ENCODE measurements around the gene KLK7.

The KLK7 gene

DNA sequence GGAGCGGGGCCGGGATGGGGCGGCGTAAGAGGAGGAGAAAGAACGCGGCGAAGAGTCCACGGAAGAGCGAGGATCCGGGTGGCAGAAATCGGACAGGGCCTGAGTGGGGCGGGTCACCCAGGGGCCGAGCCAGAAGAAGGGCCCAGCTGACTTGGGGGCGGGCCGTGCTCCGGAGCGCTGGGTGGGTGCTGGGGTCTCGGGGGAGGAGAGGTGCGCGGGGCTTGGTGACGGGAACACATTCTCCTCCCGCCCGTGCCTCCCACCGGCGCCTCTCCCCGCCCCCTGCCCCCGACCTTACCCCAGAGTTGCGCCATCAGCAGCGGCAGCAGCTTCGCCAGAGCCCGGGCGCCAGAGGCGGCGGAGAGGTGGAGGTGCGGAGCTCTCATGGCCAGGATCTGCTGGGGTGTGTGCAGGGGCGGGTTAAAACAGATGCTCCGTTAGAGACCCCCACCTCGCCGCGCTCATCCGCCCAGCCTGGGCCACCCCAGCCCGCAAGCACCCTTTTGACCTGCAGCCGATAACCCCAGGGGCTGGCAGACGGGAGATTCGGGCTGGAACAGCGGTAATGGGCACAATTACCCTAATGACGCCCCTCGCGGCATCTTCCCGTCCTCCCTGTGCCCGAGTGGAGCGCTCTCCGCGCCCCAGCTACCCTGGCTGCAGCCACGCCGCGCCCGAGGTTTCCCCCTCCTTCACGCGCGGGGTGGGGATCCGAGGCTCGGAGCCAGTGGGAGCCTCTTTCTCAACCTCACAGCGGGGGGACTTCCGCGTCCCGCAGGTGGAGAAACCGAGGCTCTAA is 35.2 kb upstream of the KLK7 start:
- H4K20me1 ChIP-seq (ENCODE audit: low read depth, low read length) = no peaks in the 10 kb centered on the region
- no peaks in the 10 kb centered on the region for H3F3A ChIP-seq (ENCODE audit: insufficient read depth)
- H2AFZ ChIP-seq (ENCODE audit: low read depth, low read length, severe bottlenecking) = no peak overlapping the region
- H3K4me3 ChIP-seq (ENCODE audit: insufficient read depth, low read length, poor library complexity, severe bottlenecking) = no peak overlapping the region
- no peaks in the 10 kb centered on the region for H3K27me3 ChIP-seq (ENCODE audit: low read length)
- no peaks in the 10 kb centered on the region for H3K9me2 ChIP-seq (replicated peaks; ENCODE audit: insufficient read depth, low read length)
- H3K79me2 ChIP-seq (ENCODE audit: insufficient read depth, low read length) = no peaks in the 10 kb centered on the region
- no peak overlapping the region for H3K4me2 ChIP-seq (ENCODE audit: low read depth, low read length, poor library complexity, severe bottlenecking)
- no peaks in the 10 kb centered on the region for H3K36me3 ChIP-seq (ENCODE audit: low read length)
- no peak overlapping the region for H3K27ac ChIP-seq (ENCODE audit: low read depth, low read length)
- TF ChIP-seq EZH2phosphoT487 (conservative IDR thresholded peaks at IDR 0.05; ENCODE audit: low read length) = no peak
- TF ChIP-seq, protein P1, sequence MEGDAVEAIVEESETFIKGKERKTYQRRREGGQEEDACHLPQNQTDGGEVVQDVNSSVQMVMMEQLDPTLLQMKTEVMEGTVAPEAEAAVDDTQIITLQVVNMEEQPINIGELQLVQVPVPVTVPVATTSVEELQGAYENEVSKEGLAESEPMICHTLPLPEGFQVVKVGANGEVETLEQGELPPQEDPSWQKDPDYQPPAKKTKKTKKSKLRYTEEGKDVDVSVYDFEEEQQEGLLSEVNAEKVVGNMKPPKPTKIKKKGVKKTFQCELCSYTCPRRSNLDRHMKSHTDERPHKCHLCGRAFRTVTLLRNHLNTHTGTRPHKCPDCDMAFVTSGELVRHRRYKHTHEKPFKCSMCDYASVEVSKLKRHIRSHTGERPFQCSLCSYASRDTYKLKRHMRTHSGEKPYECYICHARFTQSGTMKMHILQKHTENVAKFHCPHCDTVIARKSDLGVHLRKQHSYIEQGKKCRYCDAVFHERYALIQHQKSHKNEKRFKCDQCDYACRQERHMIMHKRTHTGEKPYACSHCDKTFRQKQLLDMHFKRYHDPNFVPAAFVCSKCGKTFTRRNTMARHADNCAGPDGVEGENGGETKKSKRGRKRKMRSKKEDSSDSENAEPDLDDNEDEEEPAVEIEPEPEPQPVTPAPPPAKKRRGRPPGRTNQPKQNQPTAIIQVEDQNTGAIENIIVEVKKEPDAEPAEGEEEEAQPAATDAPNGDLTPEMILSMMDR (IDR thresholded peaks at IDR 0.05; ENCODE audit: insufficient read depth, low read length, poor library complexity, severe bottlenecking) = no peak
- H3K9me3 ChIP-seq (ENCODE audit: insufficient read depth, low read length) = no peaks in the 10 kb centered on the region
- H3K9ac ChIP-seq (ENCODE audit: low read length) = no peak overlapping the region

DNA sequence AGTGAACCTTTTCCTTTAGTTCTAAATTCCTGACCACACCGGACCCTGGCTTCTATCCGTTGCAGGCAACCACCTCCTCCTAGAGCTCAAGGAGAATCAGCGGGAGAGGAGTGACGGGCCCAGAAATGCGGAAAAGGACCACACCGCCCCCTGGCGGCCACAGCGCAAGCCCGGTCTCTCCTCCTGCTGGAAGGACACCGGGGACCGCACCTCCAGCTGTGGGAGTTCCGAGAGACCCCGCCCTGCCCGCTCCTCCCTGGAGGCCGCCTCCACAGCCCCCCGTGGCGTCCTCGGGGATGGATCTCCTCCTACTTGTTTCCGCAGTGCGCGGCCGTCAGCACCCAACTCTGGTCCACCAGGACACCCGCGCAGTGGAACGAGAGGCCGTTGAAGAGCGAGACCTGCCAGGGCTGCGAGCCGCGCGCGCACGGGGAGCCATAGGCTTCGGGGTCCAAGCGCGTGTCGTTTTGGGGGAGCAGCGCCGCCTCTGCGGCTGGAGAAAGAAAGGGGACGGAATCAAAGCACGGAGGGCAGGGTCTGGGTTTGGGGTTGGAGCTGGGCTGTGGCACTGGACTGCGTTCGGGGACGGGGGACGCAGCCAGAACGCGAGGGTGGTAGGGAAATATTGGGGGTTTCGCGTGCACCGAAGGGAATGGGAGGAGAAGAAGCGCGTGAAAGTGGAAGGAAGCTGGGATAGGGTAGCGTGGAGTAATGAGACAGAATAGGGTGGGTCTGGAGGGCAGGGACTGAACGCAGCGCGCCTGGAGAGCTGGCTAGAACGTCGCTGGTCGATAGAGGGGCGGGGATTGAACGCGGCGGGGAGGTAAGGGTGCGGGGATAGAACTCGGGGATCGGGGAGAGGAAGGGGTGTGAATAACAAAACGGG is 33.3 kb upstream of the KLK7 start:
- no peak overlapping the region for H3K27ac ChIP-seq (ENCODE audit: low read depth, low read length)
- no peaks in the 10 kb centered on the region for H4K20me1 ChIP-seq (ENCODE audit: low read depth, low read length)
- no peak overlapping the region for H3K4me3 ChIP-seq (ENCODE audit: insufficient read depth, low read length, poor library complexity, severe bottlenecking)
- H3K9me3 ChIP-seq (ENCODE audit: insufficient read depth, low read length) = no peaks in the 10 kb centered on the region
- H3K9me2 ChIP-seq (replicated peaks; ENCODE audit: insufficient read depth, low read length) = no peaks in the 10 kb centered on the region
- H3K27me3 ChIP-seq (ENCODE audit: low read length) = no peaks in the 10 kb centered on the region
- H3K36me3 ChIP-seq (ENCODE audit: low read length) = no peaks in the 10 kb centered on the region
- TF ChIP-seq, protein P1 (IDR thresholded peaks at IDR 0.05; ENCODE audit: insufficient read depth, low read length, poor library complexity, severe bottlenecking) = peak; percentile 38
- TF ChIP-seq EZH2phosphoT487 (conservative IDR thresholded peaks at IDR 0.05; ENCODE audit: low read length) = no peak
- no peaks in the 10 kb centered on the region for H3K79me2 ChIP-seq (ENCODE audit: insufficient read depth, low read length)
- H3K9ac ChIP-seq (ENCODE audit: low read length) = no peak overlapping the region
- no peak overlapping the region for H2AFZ ChIP-seq (ENCODE audit: low read depth, low read length, severe bottlenecking)
- no peaks in the 10 kb centered on the region for H3F3A ChIP-seq (ENCODE audit: insufficient read depth)
- no peak overlapping the region for H3K4me2 ChIP-seq (ENCODE audit: low read depth, low read length, poor library complexity, severe bottlenecking)

DNA sequence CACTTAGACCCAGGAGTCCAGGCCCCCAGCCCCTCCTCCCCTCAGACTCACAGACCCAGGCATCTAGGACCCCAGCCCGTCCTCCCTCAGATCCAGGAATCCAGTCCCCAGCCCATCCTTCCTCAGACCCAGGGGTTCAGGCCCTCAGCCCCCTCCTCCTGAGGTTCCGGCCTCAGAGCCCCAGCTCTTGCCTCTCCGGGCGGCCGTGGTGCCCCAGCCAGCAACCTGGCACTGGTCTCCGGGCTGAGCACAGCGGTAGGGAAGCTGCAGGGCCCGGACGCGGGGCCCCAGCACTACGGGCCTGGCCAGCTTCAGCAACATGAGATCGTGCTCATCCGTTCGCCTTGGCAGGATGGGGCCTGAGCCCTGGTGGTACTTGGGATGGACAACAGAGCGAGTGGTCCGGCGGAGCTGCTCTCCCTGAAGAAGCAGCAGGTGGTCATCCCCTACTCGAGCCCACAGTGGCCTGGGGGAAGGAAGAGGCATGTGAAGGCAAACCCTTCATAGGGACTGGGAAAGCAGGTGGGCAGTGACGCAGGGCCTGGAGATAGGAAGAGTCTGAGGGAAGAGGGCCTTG is 32.1 kb upstream of the KLK7 start:
- H3K9me3 ChIP-seq (ENCODE audit: insufficient read depth, low read length) = no peaks in the 10 kb centered on the region
- TF ChIP-seq EZH2phosphoT487 (conservative IDR thresholded peaks at IDR 0.05; ENCODE audit: low read length) = no peak
- TF ChIP-seq, protein P1 (IDR thresholded peaks at IDR 0.05; ENCODE audit: insufficient read depth, low read length, poor library complexity, severe bottlenecking) = no peak
- no peaks in the 10 kb centered on the region for H3F3A ChIP-seq (ENCODE audit: insufficient read depth)
- no peak overlapping the region for H3K4me2 ChIP-seq (ENCODE audit: low read depth, low read length, poor library complexity, severe bottlenecking)
- no peaks in the 10 kb centered on the region for H3K27me3 ChIP-seq (ENCODE audit: low read length)
- no peak overlapping the region for H3K27ac ChIP-seq (ENCODE audit: low read depth, low read length)
- H3K4me3 ChIP-seq (ENCODE audit: insufficient read depth, low read length, poor library complexity, severe bottlenecking) = no peak overlapping the region
- H2AFZ ChIP-seq (ENCODE audit: low read depth, low read length, severe bottlenecking) = no peak overlapping the region
- no peaks in the 10 kb centered on the region for H3K9me2 ChIP-seq (replicated peaks; ENCODE audit: insufficient read depth, low read length)
- H3K36me3 ChIP-seq (ENCODE audit: low read length) = no peaks in the 10 kb centered on the region
- no peaks in the 10 kb centered on the region for H3K79me2 ChIP-seq (ENCODE audit: insufficient read depth, low read length)
- no peaks in the 10 kb centered on the region for H4K20me1 ChIP-seq (ENCODE audit: low read depth, low read length)
- H3K9ac ChIP-seq (ENCODE audit: low read length) = no peak overlapping the region

All from SU-DHL-6 (cell line).